Activated CD4-positive, alpha-beta T cell treated with anti-CD3 and anti-CD28 coated beads, Interleukin-2, amount 10 ng/mL, durations not matched to agents 24 days and 14 days (primary cell): ENCODE measurements around the gene CAPN12. TPM values are rescaled to one million over a fixed set of nuclear protein-coding genes. Genes with fewer than 3 reads are reported as not detected.
"Not testable (repeated sequence)": the region's sequence is repeated elsewhere in the genome, so short reads cannot be mapped to it uniquely, and the experiment has no call there.

ENCODE experiments used
- DNase-seq: peaks from one replicate; pipeline ENCODE4 v3.0.0; 2022
- H3K27ac Mint-ChIP-seq: one replicate; pipeline ENCODE4 v1.8.0; 2022; ENCODE audit warnings: mild to moderate bottlenecking, mixed read lengths
- H3K27me3 Mint-ChIP-seq: one replicate; pipeline ENCODE4 v1.8.0; 2022; ENCODE audit warnings: mixed read lengths
- H3K36me3 Mint-ChIP-seq: one replicate; pipeline ENCODE4 v1.8.0; 2022; ENCODE audit warnings: low read depth, mild to moderate bottlenecking, mixed read lengths
- H3K4me1 Mint-ChIP-seq: one replicate; pipeline ENCODE4 v1.8.0; 2021; ENCODE audit warnings: mixed read lengths
- H3K4me3 Mint-ChIP-seq: one replicate; pipeline ENCODE4 v1.8.0; 2022; ENCODE audit warnings: mild to moderate bottlenecking, moderate library complexity, mixed read lengths
- H3K9me3 Mint-ChIP-seq: one replicate; pipeline ENCODE4 v1.8.0; 2021; ENCODE audit warnings: mixed read lengths
- intact Hi-C: fragments of 100-400 bp; cut with micrococcal nuclease; formaldehyde crosslinking; loops from one replicate; pipeline ENCODE4 v1.15.1; 2023
- total RNA-seq: library from RNA; stranded (reverse); gene quantifications from 2 replicates; pipeline ENCODE4 v1.2.3, GENCODE V29; 2022

The CAPN12 gene
- total RNA-seq, 1 donor from 2014 or later = 3.5 TPM

DNA sequence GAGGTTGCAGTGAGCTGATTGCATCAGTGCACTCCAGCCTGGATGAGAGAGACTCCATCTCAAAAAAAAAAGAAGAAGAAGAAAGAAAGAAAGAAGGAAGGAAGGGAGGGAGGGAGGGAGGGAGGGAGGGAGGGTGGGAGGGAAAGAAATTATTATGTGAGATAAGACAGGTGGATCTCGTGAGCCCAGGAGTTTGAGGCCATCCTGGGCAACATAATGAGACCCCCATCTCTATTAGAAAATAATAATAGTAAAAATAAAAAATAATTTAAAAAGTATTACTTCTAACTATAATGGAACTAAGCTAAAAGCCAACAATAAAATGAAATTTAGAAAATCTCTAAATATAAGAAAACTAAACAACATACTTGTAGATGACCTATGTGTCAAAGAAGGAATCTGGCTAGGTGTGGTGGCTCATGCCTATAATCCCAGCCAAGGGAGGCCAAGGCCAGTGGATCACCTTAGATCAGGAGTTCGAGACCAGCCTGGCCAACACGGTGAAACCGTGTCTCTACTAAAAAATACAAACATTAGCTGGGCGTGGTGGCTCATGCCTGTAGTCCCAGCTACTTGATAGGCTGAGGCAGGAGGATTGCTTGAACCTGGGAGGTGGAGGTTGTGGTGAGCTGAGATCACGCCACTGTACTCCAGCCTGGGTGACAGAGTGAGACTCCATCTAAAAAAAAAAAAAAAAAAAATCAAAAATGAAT lies 16.7 kb upstream of the CAPN12 start:
- DNase-seq, H3K9me3 Mint-ChIP-seq, H3K4me1 Mint-ChIP-seq, H3K4me3 Mint-ChIP-seq, H3K27me3 Mint-ChIP-seq, intact Hi-C loops, H3K27ac Mint-ChIP-seq, H3K36me3 Mint-ChIP-seq: not testable (repeated sequence)

DNA sequence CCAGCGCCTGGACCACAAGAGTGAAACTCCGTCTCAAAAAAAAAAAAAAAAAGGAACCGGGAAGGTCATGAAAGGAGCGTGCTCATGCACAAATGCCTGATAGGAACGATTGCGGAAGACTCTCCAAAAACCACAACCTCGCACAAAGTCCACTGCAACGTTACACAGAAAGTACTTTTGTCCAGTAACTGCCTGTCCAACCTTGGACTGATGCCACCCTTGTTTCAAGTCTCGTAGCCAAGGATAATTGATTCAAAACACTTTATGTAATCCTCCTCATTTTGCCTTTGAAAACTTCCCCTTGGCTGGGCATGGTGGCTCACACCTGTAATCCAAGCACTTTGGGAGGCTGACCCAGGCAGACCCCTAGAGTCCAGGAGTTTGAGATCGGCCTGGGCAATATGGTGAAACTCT lies 15.3 kb upstream of the CAPN12 start:
- intact Hi-C loops = no loop called here
- H3K9me3 Mint-ChIP-seq = no peaks in the 10 kb centered on the region
- H3K4me3 Mint-ChIP-seq = no peak overlapping the region
- no peaks in the 10 kb centered on the region for H3K27me3 Mint-ChIP-seq
- DNase-seq = no peak
- H3K27ac Mint-ChIP-seq = no peak overlapping the region
- no peaks in the 10 kb centered on the region for H3K36me3 Mint-ChIP-seq
- peaks cover 2% of the 10 kb centered on the region for H3K4me1 Mint-ChIP-seq

DNA sequence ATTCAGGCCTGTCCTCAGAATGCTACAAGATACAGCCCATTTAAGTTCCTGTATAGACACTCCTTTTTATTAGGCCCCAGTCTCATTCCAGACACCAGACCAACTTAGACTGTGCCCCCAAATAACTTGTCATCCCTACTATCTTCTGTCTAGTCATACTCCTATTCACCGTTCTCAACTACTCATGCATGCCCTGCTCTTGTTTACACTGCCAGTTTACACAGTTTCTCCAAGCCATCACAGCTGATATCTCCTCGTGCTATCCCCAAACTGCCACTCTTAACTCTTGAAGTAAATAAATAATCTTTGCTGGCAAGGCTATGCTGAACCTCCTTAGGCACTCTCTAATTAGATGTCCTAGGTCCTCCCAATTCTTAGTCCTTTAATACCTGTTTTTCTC lies 9.9 kb upstream of the CAPN12 start:
- DNase-seq, H3K27ac Mint-ChIP-seq, H3K4me3 Mint-ChIP-seq, H3K4me1 Mint-ChIP-seq, H3K9me3 Mint-ChIP-seq, intact Hi-C loops, H3K36me3 Mint-ChIP-seq: not testable (repeated sequence)
- peaks cover 16% of the 10 kb centered on the region for H3K27me3 Mint-ChIP-seq

DNA sequence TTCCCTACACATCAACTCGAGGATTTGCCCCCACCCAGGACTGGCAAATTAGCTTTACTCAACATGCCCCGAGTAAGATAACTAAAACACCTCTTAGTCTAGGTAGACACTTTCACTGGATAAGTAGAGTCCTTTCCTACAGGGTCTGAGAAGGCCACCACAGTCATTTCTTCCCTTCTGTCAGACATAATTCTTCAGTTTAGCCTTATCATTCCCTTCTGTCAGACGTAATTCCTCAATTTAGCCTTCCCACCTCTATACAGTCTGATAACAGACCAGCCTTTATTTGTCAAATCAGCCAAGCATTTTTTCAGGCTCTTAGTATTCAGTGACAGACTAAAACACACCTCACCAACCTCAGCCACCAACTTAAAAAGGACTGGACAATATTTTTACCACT lies 9.5 kb upstream of the CAPN12 start:
- H3K36me3 Mint-ChIP-seq, H3K9me3 Mint-ChIP-seq, H3K27ac Mint-ChIP-seq, DNase-seq, H3K4me3 Mint-ChIP-seq, H3K4me1 Mint-ChIP-seq, intact Hi-C loops: not testable (repeated sequence)
- peaks cover 16% of the 10 kb centered on the region for H3K27me3 Mint-ChIP-seq

DNA sequence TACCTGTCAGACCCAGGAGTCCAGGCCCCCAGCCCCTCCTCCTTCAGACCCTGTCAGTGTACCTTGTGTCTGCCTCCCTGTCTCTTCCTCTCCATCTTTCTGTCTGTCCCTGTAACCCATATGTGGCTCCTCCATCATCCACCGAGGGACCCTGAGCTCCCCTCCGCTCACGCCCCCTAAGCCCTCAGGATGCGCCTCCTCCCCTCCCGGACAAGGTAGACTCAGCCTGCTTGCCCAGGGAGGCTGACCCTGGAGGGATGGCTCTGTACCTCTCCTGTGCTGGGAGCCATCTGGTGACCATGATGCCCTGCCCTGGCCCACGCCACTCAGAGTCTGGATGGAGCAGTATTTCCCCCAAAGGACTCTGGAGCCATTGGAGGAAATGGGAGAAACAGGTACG lies 1.0 kb upstream of the CAPN12 start:
- intact Hi-C loops = no loop called here
- peaks cover 5% of the 10 kb centered on the region for H3K27me3 Mint-ChIP-seq
- no peak overlapping the region for H3K4me3 Mint-ChIP-seq
- H3K9me3 Mint-ChIP-seq = no peaks in the 10 kb centered on the region
- H3K36me3 Mint-ChIP-seq = no peaks in the 10 kb centered on the region
- DNase-seq = no peak
- H3K4me1 Mint-ChIP-seq = peaks cover 2% of the 10 kb centered on the region
- no peak overlapping the region for H3K27ac Mint-ChIP-seq

DNA sequence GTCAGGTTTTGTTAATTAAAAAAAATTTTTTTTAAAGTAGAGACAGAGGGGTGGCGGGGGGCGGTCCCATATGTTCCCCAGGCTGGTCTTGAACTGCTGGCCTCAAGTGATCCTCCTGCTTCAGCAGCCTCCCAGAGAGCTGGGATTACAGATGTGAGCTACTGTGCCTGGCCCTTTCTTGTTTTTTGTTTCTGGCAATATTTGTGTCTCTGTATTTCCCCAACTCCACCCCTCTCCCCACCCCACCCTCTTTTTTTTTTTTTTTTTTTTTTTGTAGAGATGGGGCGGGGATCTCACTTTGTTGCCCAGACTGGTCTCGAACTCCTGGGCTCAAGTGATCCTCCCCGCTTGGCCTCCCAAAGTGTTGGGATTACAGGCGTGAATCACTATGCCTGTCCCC lies 600 bp upstream of the CAPN12 start:
- H3K9me3 Mint-ChIP-seq = no peaks in the 10 kb centered on the region
- H3K4me3 Mint-ChIP-seq = no peak overlapping the region
- H3K27me3 Mint-ChIP-seq = peaks cover under 1% of the 10 kb centered on the region
- no peak overlapping the region for H3K27ac Mint-ChIP-seq
- H3K36me3 Mint-ChIP-seq = no peaks in the 10 kb centered on the region
- H3K4me1 Mint-ChIP-seq = peaks cover 3% of the 10 kb centered on the region
- DNase-seq = no peak
- intact Hi-C loops = no loop called here

DNA sequence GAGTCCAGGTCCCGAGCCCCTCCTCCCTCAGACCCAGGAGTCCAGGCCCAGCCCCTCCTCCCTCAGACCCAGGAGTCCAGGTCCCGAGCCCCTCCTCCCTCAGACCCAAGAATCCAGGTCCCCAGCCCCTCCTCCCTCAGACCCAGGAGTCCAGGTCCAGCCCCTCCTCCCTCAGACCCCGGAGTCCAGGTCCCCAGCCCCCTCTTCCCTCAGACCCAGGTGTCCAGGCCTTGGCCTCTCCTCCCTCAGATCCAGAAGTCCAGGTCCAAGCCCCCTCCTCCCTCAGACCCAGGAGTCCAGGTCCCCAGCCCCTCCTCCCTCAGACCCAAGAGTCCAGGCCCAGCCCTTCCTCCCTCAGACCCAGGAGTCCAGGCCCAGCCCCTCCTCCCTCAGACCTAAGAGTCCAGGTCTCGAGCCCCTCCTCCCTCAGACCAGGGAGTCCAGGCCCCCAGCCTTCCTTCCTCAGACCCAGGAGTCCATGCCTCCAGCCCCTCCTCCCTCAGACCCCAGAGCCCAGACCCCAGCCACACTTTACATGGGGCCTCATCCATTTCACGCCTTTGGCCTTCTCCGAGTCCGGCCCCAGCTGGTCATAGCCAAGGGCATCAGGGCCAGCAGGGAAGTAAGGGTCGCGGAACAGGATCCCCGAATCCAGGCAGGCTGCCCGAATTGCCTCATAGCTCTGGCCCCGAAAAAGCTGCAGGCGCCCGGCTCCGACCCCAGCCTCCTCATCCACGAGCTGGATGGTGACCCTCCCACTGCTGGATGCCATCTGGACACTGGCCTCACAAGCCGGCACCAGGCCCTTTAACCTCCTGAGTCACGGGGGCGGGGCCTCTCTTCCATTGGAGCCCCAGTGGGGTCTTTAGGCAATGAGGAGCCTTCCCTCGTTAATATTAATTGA lies 628 bp downstream of the CAPN12 start:
- no peaks in the 10 kb centered on the region for H3K9me3 Mint-ChIP-seq
- DNase-seq = no peak
- H3K27ac Mint-ChIP-seq = no peak overlapping the region
- no peaks in the 10 kb centered on the region for H3K36me3 Mint-ChIP-seq
- intact Hi-C loops = no loop called here
- peaks cover 8% of the 10 kb centered on the region for H3K4me1 Mint-ChIP-seq
- H3K4me3 Mint-ChIP-seq = no peak overlapping the region
- H3K27me3 Mint-ChIP-seq = peaks cover under 1% of the 10 kb centered on the region

DNA sequence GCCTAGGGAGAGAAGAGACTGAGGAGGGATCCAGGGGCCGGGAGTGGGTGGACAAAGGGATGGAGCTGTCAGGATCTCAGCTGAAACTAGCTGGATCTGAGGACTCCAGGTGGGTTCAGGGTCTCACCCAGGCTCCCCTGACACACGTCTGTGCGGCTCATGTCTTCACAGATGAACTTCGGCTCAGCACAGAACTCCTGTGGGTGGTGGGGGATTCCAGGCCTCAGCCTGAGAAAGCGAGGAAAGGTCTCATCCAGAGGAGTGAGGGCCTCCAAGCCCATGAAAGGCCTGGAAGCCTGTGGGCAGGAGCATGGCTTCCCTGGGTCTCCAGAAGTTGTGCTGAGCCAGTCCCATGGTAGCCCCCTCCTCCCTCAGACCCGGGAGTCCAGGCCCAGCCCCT lies 1.4 kb downstream of the CAPN12 start:
- H3K27ac Mint-ChIP-seq = no peak overlapping the region
- H3K27me3 Mint-ChIP-seq = peaks cover 4% of the 10 kb centered on the region
- H3K4me3 Mint-ChIP-seq = no peak overlapping the region
- H3K36me3 Mint-ChIP-seq = no peaks in the 10 kb centered on the region
- no peaks in the 10 kb centered on the region for H3K9me3 Mint-ChIP-seq
- peaks cover 11% of the 10 kb centered on the region for H3K4me1 Mint-ChIP-seq
- DNase-seq = no peak
- intact Hi-C loops = no loop called here

DNA sequence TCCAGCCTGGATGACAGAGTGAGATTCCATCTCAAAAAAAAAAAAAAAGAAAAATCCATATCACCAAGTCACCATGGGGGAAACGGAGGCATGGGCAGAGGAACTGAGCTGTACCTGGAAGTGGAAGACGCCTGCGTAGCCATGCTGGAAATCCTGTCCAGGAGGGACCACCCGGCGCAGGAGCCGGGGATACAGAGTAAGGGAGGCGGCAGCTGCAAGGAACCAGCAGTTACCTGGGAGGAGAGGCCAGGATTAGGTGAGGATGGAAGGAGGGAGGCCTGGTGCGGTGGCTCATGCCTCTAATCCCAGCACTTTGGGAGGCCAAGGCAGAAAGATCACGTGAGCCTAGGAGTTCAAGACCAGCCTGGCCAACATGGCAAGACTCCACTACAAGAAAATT lies 2.0 kb downstream of the CAPN12 start:
- Mint-ChIP-seq H3K4me3 (no peak overlapping the region), H3K27ac (no peak overlapping the region)

DNA sequence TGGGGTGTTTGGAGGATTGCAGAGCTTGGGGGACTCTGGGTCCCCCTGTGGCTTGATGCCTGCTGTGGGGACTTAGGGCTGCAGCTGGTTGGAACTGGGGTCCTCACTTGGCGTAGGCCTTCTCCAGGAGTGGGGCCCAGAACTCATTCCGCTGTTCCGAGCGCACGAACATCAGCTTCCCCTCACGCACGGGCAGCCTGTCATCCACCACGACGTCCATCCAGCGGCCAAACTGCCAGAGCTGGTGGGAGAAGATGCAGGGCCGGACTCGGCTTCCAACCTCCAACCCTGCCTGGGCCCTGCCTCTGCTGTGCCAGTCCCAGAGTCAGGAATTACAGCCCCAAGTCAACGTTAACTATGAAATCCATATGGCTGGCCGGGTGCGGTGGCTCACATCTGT lies 2.6 kb downstream of the CAPN12 start:
- Mint-ChIP-seq H3K4me1 (peaks cover 15% of the 10 kb centered on the region), H3K9me3 (no peaks in the 10 kb centered on the region), H3K27me3 (peaks cover 7% of the 10 kb centered on the region), H3K36me3 (no peaks in the 10 kb centered on the region), H3K27ac (no peak overlapping the region), H3K4me3 (no peak overlapping the region)
- DNase-seq = no peak
- intact Hi-C loops = no loop called here

More for the DNA sequence above, 2.0 kb downstream of the CAPN12 start:
- H3K4me1 Mint-ChIP-seq = peaks cover 14% of the 10 kb centered on the region
- H3K9me3 Mint-ChIP-seq = no peaks in the 10 kb centered on the region
- DNase-seq = no peak
- H3K27me3 Mint-ChIP-seq = peaks cover 7% of the 10 kb centered on the region
- intact Hi-C loops = no loop called here
- H3K36me3 Mint-ChIP-seq = no peaks in the 10 kb centered on the region

DNA sequence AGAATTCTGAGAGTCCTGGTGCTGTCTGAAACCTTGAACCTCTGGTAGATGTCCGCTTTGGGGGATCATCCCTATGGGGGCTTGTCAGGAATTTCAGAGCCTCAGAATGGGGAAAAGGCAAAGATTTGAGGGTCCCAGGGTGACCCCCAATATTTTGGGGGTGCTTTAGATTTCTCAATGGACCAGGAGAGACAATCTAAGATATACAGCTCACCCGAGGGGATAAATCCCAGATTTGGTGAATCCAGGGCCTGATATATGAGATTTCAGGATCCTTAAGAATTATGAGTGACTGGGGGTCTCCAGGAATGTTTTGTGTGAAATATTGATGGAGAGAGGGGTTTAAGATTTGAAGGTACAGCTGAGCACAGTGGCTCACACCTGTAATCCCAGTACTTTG lies 3.3 kb downstream of the CAPN12 start:
- H3K4me1 Mint-ChIP-seq = peaks cover 18% of the 10 kb centered on the region
- no peaks in the 10 kb centered on the region for H3K36me3 Mint-ChIP-seq
- no peaks in the 10 kb centered on the region for H3K9me3 Mint-ChIP-seq
- H3K27me3 Mint-ChIP-seq = peaks cover 9% of the 10 kb centered on the region
- no peak overlapping the region for H3K4me3 Mint-ChIP-seq
- DNase-seq = no peak
- intact Hi-C loops = no loop called here
- H3K27ac Mint-ChIP-seq = no peak overlapping the region

DNA sequence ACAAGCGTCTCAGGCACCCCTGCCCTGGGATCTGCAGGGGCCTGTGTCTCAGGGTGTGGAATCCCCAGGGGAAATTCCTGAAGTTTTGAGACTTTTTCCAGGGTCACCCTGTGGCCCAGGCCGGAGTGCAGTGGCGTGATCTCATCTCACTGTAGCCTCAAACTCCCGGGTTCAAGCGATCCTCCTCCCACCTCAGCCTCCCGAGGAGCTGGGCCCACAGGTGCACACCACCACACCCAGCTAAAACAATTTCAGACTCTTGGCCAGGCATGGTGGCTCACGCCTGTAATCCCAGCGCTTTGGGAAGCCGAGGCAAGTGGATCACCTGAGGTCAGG lies 4.0 kb downstream of the CAPN12 start:
- Mint-ChIP-seq H3K4me1 (peaks cover 19% of the 10 kb centered on the region), H3K36me3 (no peaks in the 10 kb centered on the region), H3K27me3 (peaks cover 9% of the 10 kb centered on the region), H3K9me3 (no peaks in the 10 kb centered on the region), H3K27ac (no peak overlapping the region), H3K4me3 (no peak overlapping the region)
- no peak for DNase-seq
- intact Hi-C loops = no loop called here

DNA sequence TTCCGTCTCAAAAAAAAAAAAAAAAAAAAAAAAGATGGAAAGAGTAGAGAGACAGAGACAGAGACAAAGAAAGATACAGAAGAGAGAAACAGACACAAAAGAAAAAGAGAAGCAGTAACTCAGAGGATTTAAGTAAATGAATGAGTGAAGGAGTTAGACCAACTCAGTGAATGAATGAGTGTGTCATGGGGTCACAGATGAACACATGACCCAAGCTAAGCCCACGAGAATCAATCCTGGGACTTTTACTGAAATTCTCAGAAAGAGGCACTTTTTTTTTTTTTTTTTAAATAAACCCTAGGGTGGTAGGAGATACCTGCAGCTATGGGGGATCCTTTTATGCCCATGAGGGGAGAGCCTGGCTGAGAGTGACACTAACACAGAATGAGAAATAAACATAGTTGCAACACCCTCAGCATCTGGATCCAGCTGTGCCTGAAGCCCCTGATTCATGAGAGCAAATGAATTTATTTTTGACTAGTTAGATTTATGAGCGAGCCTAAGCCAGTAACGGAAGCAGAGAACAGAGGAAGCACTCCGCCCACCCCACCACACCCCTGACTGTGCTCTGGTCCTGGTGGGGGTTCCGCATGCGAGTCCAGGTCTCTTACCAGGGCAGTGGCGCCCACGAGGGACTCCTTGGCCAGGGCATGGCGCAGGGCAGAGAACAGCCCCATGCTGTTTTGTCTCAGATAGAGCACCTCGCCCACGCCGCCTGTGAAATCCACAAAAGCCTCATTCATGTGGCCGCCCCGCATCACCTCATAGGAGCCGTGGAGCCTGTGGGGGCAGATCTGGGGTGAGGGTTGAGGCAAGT lies 4.6 kb downstream of the CAPN12 start:
- Mint-ChIP-seq H3K4me3 (no peak overlapping the region), H3K27ac (no peak overlapping the region)

More for the DNA sequence above, 4.6 kb downstream of the CAPN12 start:
- DNase-seq = no peak
- Mint-ChIP-seq H3K9me3 (no peaks in the 10 kb centered on the region), H3K36me3 (no peaks in the 10 kb centered on the region), H3K4me1 (peaks cover 23% of the 10 kb centered on the region), H3K27me3 (peaks cover 9% of the 10 kb centered on the region)
- intact Hi-C loops = no loop called here
